Mammary epithelial cell (primary cell): ENCODE data around the gene PHLDA1.

Source experiments
- CTCF ChIP-seq, 2 donors: IDR thresholded peaks in 1 of 2; conservative IDR thresholded peaks in 1 of 2; 2 replicates each; pipeline ENCODE4 v1.5.1; 2011 to 2012; ENCODE audit warnings: inconsistent platforms in 2 of 2, low read length in 2 of 2, mild to moderate bottlenecking in 2 of 2, control low read depth in 1 of 2, low read depth in 1 of 2; ENCODE audit not compliant: insufficient read depth in 1 of 2; ENCODE audit errors: extremely low read depth in 1 of 2
- EZH2 ChIP-seq: IDR thresholded peaks from 2 replicates; pipeline ENCODE4 v1.6.1; 2012; ENCODE audit warnings: low read length, inconsistent platforms, borderline replicate concordance

DNA sequence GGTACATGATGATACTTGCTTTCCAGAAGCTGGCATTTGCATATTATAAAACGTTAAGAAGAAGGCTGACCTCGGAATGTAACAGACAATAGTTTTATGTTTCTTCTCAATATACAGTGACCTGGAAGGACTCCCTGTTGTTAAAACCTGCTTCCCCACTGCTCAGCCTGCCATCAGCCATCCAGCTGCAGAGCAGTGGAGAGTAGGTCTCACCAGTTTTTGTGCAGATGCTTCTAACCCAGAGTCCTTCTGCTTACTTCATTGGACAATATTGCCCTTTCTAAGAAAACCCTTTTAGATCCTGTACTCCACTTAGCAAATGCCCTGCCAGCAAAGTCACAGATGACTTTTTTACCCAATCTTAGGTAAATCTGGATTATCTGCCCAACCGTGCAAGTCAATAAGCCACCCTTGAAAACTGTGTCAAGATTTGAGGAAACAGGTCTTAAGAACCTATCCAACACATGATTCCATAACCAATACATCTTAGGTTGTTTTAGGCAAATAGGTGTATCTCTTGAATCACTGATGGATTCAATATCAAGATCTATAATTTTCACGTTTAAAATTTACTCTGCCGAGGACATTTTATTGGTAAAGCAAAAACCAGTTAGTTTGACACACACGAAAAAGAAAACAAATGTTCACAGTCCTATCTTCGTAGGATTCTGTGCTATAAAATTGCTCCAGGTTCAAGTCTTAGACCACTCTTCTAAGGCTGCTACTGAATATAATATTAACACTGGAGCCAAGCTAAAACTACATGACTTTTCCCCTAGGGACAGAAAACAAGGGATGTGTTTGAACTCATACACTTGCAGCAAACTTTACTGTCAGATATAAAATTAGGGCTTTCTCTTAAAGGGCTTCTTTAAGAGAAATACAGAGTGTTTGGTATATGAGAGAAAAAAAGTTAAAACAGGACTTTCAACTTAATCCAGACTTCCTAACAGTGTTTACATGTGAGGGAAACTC is 5.7 kb downstream of the PHLDA1 start:
- TF ChIP-seq CTCF (conservative IDR thresholded peaks at IDR 0.05 in 1 of 2, IDR thresholded peaks at IDR 0.05 in 1 of 2; ENCODE audit: extremely low read depth in 1 of 2, insufficient read depth in 1 of 2, low read depth in 1 of 2, low read length in 2 of 2), result no peak
- TF ChIP-seq EZH2, result no peak
